Panc1 (cell line): ENCODE results near the gene RGPD3. TPM values are rescaled to one million over a fixed set of nuclear protein-coding genes. Genes with fewer than 3 reads are reported as not detected.
"Not testable (repeated sequence)": the region's sequence is repeated elsewhere in the genome, so short reads cannot be mapped to it uniquely, and the experiment has no call there.

Experiments
- ATAC-seq: fragments of 200-7000 bp; cut with Tn5 transposase; 2 replicates; pipeline ENCODE4 v1.9.1; 2020; ENCODE audit warnings: mild to moderate bottlenecking, moderate library complexity
- BruUV-seq: library from RNA; stranded (reverse); fragments of 400-500 nt; replicated peaks from 2 replicates; lab custom pipeline; 2021; lab: Mats Ljungman, UMichigan
- CTCF ChIA-PET: fragments of 300-600 bp; sonication (Branson Sonifier 250); formaldehyde crosslinking; loops from one replicate; lab custom pipeline; 2022; ENCODE audit warnings: antibody characterized with exemption; lab: Charles Lee
- POLR2A ChIA-PET: fragments of 300-600 bp; sonication (Branson Sonifier 250); formaldehyde crosslinking; loops from one replicate; lab custom pipeline; 2022; ENCODE audit warnings: antibody characterized with exemption; lab: Charles Lee
- DNase-seq: peaks from one replicate; pipeline ENCODE4 v3.0.0-alpha.2; 2010; ENCODE audit warnings: low read depth, low spot score
- H3K27ac ChIP-seq: 2 replicates; pipeline ENCODE4 v1.5.1; 2011; ENCODE audit warnings: mild to moderate bottlenecking, low read length, inconsistent platforms
- H3K27me3 ChIP-seq: fragments of 200-500 bp; sonication (Bioruptor generic); 2 replicates; pipeline ENCODE4 v1.6.0; 2014; ENCODE audit warnings: low read length, inconsistent platforms; ENCODE audit not compliant: control insufficient read depth, insufficient read depth
- H3K36me3 ChIP-seq: fragments of 200-500 bp; sonication (Bioruptor generic); 2 replicates; pipeline ENCODE4 v1.5.1; 2014; ENCODE audit warnings: inconsistent platforms, mild to moderate bottlenecking, low read length, moderate library complexity; ENCODE audit not compliant: control insufficient read depth, insufficient read depth
- H3K4me1 ChIP-seq: 2 replicates; pipeline ENCODE4 v1.5.1; 2011; ENCODE audit warnings: inconsistent platforms, mild to moderate bottlenecking, low read length, moderate library complexity; ENCODE audit not compliant: control insufficient read depth, insufficient read depth
- H3K4me3 ChIP-seq, 2 experiments: 2 replicates each; pipeline ENCODE4 v1.5.1; 2011 to 2012; ENCODE audit warnings: low read depth in 2 of 2, low read length in 2 of 2, mild to moderate bottlenecking in 2 of 2, inconsistent platforms in 1 of 2, moderate library complexity in 1 of 2
- H3K9me3 ChIP-seq: fragments of 200-500 bp; sonication (Bioruptor generic); 2 replicates; pipeline ENCODE4 v1.5.1; 2014; ENCODE audit warnings: low read depth, mild to moderate bottlenecking, inconsistent platforms, low read length, moderate library complexity; ENCODE audit not compliant: control insufficient read depth, insufficient read depth
- in situ Hi-C: cut with HindIII; loops from 2 replicates; pipeline ENCODE4 v1.10.0; 2016; ENCODE audit warnings: low sequenced_read_pairs, low pct_unique_long_range_greater_than_20kb
- intact Hi-C: fragments of 100-400 bp; cut with micrococcal nuclease; formaldehyde crosslinking; loops from one replicate; pipeline ENCODE4 v1.10.0; 2022; ENCODE audit not compliant: unreplicated experiment
- total RNA-seq: library from RNA; stranded (reverse); gene quantifications from one replicate; pipeline ENCODE4 v1.2.1, GENCODE V29; 2021; ENCODE audit not compliant: unreplicated experiment

Gene RGPD3
- total RNA-seq, 1 experiment from 2014 or later: 0.31 TPM

DNA sequence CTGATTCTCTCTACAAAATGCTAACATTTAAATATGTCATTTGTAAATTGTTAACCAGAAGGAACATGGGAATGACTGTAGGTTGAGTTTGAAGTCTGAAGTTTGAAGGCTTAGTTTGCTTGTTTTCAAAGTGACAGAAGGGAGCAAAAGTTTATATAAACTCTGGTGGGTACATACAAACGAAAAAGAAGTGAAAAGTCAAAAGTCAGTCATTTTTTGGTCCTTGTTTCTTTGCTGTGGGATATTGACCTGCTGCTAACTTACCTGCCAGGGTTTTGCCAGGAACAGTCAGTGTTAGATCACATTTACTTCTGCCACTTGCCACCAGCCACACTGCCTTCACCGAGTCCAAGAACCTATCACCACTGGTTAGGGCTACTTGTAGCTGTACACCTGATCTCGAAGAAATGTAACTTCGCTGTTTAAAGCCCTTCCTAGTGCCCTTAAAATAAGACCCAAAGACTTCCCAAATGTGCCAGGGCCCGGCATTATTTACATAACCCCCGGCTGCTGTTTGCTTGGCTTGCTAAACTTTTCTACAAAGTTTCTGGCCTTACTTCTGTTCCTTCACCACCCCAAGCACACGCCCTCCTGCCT lies 79.3 kb downstream of the RGPD3 start:
- ATAC-seq, H3K27me3 ChIP-seq, CTCF ChIA-PET, intact Hi-C loops, H3K36me3 ChIP-seq, in situ Hi-C loops, POLR2A ChIA-PET, BruUV-seq, DNase-seq, H3K4me3 ChIP-seq, H3K4me1 ChIP-seq, H3K9me3 ChIP-seq, H3K27ac ChIP-seq: not testable (repeated sequence)

DNA sequence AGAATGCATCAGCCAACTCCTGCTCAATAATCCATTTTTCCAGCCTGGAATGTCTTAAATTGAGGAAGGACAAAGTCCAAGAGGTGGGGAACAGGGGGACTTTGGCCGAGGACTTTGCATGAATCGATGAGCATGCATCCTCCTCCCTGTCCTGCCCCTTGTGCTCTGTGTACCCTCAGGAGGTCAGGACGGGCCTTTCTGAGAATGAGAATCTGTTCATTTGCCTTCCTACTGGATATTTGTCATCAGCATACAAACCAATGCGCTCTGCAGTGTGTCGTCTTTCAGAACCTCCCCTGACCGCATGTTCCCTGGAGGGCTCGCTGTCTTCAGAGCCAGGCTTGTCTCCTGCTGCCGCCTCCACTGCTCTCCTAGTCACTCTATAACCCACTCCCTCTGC lies 83.7 kb downstream of the RGPD3 start:
- ATAC-seq, H3K27ac ChIP-seq, H3K4me3 ChIP-seq, H3K4me1 ChIP-seq, H3K9me3 ChIP-seq, DNase-seq, in situ Hi-C loops, CTCF ChIA-PET, H3K36me3 ChIP-seq, H3K27me3 ChIP-seq, POLR2A ChIA-PET, BruUV-seq, intact Hi-C loops: not testable (repeated sequence)

DNA sequence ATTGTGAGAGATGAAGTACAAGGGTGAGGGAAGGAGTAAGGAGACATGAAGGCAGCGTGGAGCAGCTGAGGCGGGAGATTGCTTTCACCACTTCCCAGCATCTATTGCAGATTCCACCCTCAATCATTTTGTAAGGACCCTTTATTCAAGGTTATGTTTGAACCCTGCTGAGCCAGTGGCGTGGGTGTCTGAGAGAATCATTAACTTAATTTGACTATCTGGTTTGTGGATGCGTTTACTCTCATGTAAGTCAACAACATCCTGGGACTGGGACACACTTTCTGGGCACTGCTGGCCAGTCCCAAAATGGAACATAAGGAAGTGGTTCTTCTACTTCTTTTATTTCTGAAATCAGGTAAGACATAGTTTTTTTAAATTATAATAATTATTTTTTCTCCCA lies 86.3 kb downstream of the RGPD3 start:
- not testable (repeated sequence) for DNase-seq

DNA sequence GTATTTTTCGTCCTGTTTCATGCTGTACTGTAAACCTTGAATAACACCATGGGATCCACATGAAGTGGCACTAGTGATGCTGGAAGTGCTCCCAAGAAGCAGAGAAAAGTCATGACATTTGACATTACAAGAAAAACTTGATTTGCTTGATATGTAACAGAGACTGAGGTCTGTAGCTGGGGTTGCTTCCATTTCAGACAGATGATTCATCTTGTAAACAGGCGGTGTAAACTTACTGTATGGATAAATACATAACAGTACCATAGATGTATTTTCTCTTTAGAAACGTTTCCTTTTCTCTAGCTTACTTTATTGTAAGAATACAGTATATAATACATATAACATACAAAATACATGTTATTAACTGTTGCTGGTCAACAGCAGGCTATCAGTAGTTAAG lies 88.6 kb downstream of the RGPD3 start:
- in situ Hi-C loops, H3K4me3 ChIP-seq, H3K27me3 ChIP-seq, CTCF ChIA-PET, BruUV-seq, H3K36me3 ChIP-seq, DNase-seq, POLR2A ChIA-PET, ATAC-seq, H3K9me3 ChIP-seq, H3K4me1 ChIP-seq, H3K27ac ChIP-seq, intact Hi-C loops: not testable (repeated sequence)

More for the DNA sequence above, 86.3 kb downstream of the RGPD3 start:
- CTCF ChIA-PET, H3K4me1 ChIP-seq, in situ Hi-C loops, H3K4me3 ChIP-seq, H3K9me3 ChIP-seq, H3K27ac ChIP-seq, POLR2A ChIA-PET, H3K27me3 ChIP-seq, ATAC-seq, intact Hi-C loops, H3K36me3 ChIP-seq, BruUV-seq: not testable (repeated sequence)

DNA sequence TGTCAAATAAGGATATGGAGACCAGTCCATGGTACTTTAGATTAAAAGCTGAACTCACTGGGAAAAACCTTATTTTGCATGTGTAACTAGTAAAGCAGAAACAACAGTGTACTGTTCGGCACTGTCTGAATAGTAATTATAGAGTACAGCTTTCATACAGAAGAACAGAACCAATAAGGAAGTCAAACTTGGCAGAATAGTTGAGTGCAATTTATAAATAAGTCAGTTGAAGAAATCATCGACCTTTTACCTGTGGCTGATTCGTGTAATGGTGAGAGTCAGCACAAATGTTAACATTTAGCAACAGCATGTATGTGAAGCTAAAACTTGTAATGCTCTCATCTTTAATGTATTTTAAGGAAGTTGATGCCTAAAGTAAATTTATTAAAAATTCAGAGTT lies 99.0 kb downstream of the RGPD3 start:
- POLR2A ChIA-PET, intact Hi-C loops, ATAC-seq, in situ Hi-C loops, H3K4me1 ChIP-seq, H3K9me3 ChIP-seq, H3K27me3 ChIP-seq, H3K27ac ChIP-seq, BruUV-seq, H3K36me3 ChIP-seq, CTCF ChIA-PET, DNase-seq, H3K4me3 ChIP-seq: not testable (repeated sequence)
